ENCODE data around the gene TENM3.

The TENM3 gene

GRCh38 chr4:182644683-182645050 is 401.5 kb downstream of the TENM3 start:
- DNase-seq, result no peak

- no peak for DNase-seq
These were observed 402.3 kb downstream of the TENM3 start for GRCh38 chr4:182645511-182645910.

- no peak for DNase-seq
These were observed 404.6 kb downstream of the TENM3 start for GRCh38 chr4:182647646-182648300.

GRCh38 chr4:182648766-182649165 is 405.6 kb downstream of the TENM3 start:
- no peak for DNase-seq

- DNase-seq, result no peak
These were observed 406.7 kb downstream of the TENM3 start for GRCh38 chr4:182649698-182650477.

GRCh38 chr4:182653596-182653995 is 410.4 kb downstream of the TENM3 start:
- no peak for DNase-seq

- DNase-seq, result no peak
These were observed 412.1 kb downstream of the TENM3 start for GRCh38 chr4:182655340-182655739.

GRCh38 chr4:182662551-182662950 is 419.3 kb downstream of the TENM3 start:
- DNase-seq, result no peak

- DNase-seq, result no peak
These were observed 428.0 kb downstream of the TENM3 start for GRCh38 chr4:182671231-182671630.

GRCh38 chr4:182671749-182672148 is 428.5 kb downstream of the TENM3 start:
- DNase-seq, result no peak

GRCh38 chr4:182678590-182678989 is 435.4 kb downstream of the TENM3 start:
- no peak for DNase-seq

- no peak for DNase-seq
These were observed 436.3 kb downstream of the TENM3 start for GRCh38 chr4:182679533-182679932.

- no peak for DNase-seq
These were observed 437.0 kb downstream of the TENM3 start for GRCh38 chr4:182680234-182680653.

GRCh38 chr4:182683661-182684060 is 440.5 kb downstream of the TENM3 start:
- no peak for DNase-seq

GRCh38 chr4:182684796-182685195 is 441.6 kb downstream of the TENM3 start:
- no peak for DNase-seq

- no peak for DNase-seq
These were observed 444.9 kb downstream of the TENM3 start for GRCh38 chr4:182688081-182688480.

- DNase-seq, result no peak
These were observed 451.3 kb downstream of the TENM3 start for GRCh38 chr4:182694551-182694950.

GRCh38 chr4:182695009-182695408 is 451.8 kb downstream of the TENM3 start:
- no peak for DNase-seq

GRCh38 chr4:182695842-182696241 is 452.6 kb downstream of the TENM3 start:
- no peak for DNase-seq

- DNase-seq, result no peak
These were observed 453.9 kb downstream of the TENM3 start for GRCh38 chr4:182697094-182697493.

GRCh38 chr4:182698212-182698611 is 455.0 kb downstream of the TENM3 start:
- DNase-seq, result no peak

GRCh38 chr4:182699201-182699600 is 456.0 kb downstream of the TENM3 start:
- no peak for DNase-seq

- DNase-seq, result no peak
These were observed 456.6 kb downstream of the TENM3 start for GRCh38 chr4:182699795-182700194.

- DNase-seq, result no peak
These were observed 457.4 kb downstream of the TENM3 start for GRCh38 chr4:182700362-182701160.

All from suppressor macrophage treated with lipopolysaccharide for 1 hour (primary cell).